Neutrophil (primary cell): Measurements from ENCODE around the gene ZNF568.

ENCODE experiments used
- H3K27ac ChIP-seq: fragments of 200-600 bp; sonication (generic); 2 replicates; pipeline ENCODE4 v1.5.1; 2016; ENCODE audit warnings: mild to moderate bottlenecking, moderate library complexity
- H3K27me3 ChIP-seq: fragments of 200-600 bp; sonication (generic); 2 replicates; pipeline ENCODE4 v1.6.0; 2016; ENCODE audit warnings: mild to moderate bottlenecking
- H3K36me3 ChIP-seq: fragments of 200-600 bp; sonication (generic); 2 replicates; pipeline ENCODE4 v1.5.1; 2017
- H3K4me1 ChIP-seq, 2 experiments: fragments of 200-600 bp in 1 of 2; sonication (generic) in 1 of 2; 1 replicate in 1 of 2; 2 replicates in 1 of 2; pipeline versions ENCODE4 v1.5.1 to v1.6.1; 2013 to 2016; ENCODE audit warnings: low read depth in 1 of 2, low read length in 1 of 2, mild to moderate bottlenecking in 1 of 2, moderate library complexity in 1 of 2; ENCODE audit not compliant: control insufficient read depth in 1 of 2, insufficient read depth in 1 of 2
- H3K4me3 ChIP-seq, 2 experiments: fragments of 200-600 bp in 1 of 2; sonication (generic) in 1 of 2; 1 replicate in 1 of 2; 2 replicates in 1 of 2; pipeline ENCODE4 v1.5.1; 2013 to 2016; ENCODE audit warnings: low read depth in 1 of 2, low read length in 1 of 2, mild to moderate bottlenecking in 1 of 2, moderate library complexity in 1 of 2
- H3K9me3 ChIP-seq: fragments of 200-600 bp; sonication (generic); 2 replicates; pipeline ENCODE4 v1.5.1; 2016
- TF ChIP-seq, protein P1 (sequence below): fragments of 200-600 bp; sonication (generic); IDR thresholded peaks from 2 replicates; pipeline ENCODE4 v1.5.1; 2016; ENCODE audit warnings: antibody characterized with exemption

The ZNF568 gene

GRCh38 chr19:36999313-36999712, 83.2 kb downstream of the ZNF568 start:
- H3K4me1 ChIP-seq: no peaks in the 10 kb centered on the region
- H3K27ac ChIP-seq: no peak overlapping the region
- no peaks in the 10 kb centered on the region for H3K36me3 ChIP-seq
- peaks cover 10% of the 10 kb centered on the region for H3K9me3 ChIP-seq
- TF ChIP-seq, protein P1, sequence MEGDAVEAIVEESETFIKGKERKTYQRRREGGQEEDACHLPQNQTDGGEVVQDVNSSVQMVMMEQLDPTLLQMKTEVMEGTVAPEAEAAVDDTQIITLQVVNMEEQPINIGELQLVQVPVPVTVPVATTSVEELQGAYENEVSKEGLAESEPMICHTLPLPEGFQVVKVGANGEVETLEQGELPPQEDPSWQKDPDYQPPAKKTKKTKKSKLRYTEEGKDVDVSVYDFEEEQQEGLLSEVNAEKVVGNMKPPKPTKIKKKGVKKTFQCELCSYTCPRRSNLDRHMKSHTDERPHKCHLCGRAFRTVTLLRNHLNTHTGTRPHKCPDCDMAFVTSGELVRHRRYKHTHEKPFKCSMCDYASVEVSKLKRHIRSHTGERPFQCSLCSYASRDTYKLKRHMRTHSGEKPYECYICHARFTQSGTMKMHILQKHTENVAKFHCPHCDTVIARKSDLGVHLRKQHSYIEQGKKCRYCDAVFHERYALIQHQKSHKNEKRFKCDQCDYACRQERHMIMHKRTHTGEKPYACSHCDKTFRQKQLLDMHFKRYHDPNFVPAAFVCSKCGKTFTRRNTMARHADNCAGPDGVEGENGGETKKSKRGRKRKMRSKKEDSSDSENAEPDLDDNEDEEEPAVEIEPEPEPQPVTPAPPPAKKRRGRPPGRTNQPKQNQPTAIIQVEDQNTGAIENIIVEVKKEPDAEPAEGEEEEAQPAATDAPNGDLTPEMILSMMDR: no peak
- no peak overlapping the region for H3K4me3 ChIP-seq
- H3K27me3 ChIP-seq: no peaks in the 10 kb centered on the region

DNA sequence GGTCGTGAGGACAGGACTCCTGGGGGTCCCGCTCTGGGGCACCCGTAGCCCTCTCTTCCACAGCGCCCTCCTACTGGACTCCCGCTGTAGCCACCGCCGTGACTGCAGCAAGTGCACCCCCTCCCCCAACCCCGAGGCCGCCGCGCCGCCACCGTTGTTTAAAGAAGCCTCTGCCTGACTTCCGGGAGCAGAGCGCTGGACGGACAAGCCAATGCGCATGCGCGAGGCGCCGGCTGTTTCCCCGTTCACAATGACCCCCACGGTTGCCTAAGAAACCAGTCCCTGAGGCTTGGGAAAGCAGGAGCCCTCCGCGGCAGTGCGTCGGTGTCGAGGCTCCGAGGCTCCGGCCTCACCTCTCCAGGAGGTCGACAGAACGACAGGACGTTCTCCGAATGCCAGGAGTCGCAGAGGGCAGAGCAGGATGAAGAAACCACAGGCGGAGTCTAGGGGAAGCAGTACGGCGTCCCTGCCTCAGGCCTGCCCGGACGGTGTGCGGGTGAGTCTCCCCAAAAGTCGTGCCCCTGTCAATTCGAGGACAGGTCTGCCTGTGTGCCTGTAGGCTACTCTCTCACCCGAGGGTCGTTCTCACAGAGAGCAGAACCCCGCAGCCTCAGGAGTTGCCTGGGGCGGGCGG, 91.6 kb downstream of the ZNF568 start:
- Histone ChIP-seq H3K9me3 (peaks cover 23% of the 10 kb centered on the region), H3K36me3 (no peaks in the 10 kb centered on the region), H3K4me1 (no peaks in the 10 kb centered on the region), H3K4me3 (peak overlapping the region in 1 of 2 experiments; percentile 60), H3K27ac (no peak overlapping the region), H3K27me3 (no peaks in the 10 kb centered on the region)
- TF ChIP-seq, protein P1: no peak

- TF ChIP-seq, protein P1: no peak
- Histone ChIP-seq H3K4me1 (no peaks in the 10 kb centered on the region), H3K36me3 (no peaks in the 10 kb centered on the region), H3K9me3 (peaks cover 38% of the 10 kb centered on the region), H3K27me3 (no peaks in the 10 kb centered on the region), H3K4me3 (no peak overlapping the region), H3K27ac (no peak overlapping the region)
Measured at GRCh38 chr19:37009871-37010270, 93.7 kb downstream of the ZNF568 start.

DNA sequence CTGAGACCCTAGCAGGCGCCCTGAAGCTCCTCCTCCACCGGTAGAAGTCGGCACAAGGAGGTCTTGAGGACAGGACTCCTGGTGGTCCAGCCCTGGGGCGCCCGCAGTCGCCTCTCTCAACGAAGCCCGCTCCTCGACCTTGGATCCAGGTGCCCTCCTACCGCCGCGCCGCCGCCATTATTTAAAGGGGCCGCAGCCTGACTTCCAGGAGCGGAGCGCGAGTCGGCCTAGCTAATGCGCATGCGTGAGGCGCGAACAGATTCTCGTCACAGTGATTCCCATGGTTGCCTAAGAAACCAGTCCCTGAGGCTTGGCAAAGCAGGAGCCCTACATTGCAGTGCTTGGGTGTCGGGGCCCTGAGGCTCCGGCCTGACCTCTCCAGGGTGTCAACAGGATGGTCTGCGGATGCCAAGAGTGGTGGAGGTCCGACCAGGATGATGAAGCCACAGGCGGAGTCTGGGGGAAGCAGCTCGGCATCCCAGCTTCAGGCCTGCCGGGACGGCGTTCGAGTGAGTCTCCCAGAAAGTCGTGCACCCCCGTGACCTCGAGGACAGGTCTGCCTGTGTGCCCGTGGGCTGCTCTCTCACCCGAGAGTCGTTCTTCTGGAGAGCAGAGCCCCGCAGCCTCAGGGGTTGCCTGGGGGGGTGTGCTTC, 96.1 kb downstream of the ZNF568 start:
- no peaks in the 10 kb centered on the region for H3K27me3 ChIP-seq
- no peak overlapping the region for H3K27ac ChIP-seq
- H3K9me3 ChIP-seq: peaks cover 48% of the 10 kb centered on the region
- no peak overlapping the region for H3K4me3 ChIP-seq
- H3K36me3 ChIP-seq: no peaks in the 10 kb centered on the region
- TF ChIP-seq, protein P1: no peak
- H3K4me1 ChIP-seq: no peaks in the 10 kb centered on the region

DNA sequence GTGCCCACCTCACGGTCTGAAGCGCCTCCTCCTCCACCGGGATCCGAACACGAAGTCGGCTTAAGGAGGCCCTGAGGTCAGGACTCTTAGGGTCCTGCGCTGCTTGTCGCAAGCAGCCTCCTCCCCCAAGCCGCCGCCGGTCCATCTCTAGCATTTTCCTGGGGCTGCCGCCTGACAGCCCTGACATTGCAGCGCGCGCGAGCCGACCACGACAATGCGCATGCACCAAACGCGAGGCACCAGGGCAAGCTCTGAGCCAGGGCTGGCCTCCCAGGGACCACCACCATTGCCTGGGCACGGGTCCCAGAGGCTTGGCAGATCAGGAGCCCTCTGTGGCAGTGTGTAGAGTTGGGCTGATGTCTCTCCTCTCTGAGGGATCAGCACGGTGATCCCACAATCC, 98.3 kb downstream of the ZNF568 start:
- H3K4me3 ChIP-seq: no peak overlapping the region
- H3K9me3 ChIP-seq: peaks cover 38% of the 10 kb centered on the region
- H3K27me3 ChIP-seq: no peaks in the 10 kb centered on the region
- H3K36me3 ChIP-seq: no peaks in the 10 kb centered on the region
- TF ChIP-seq, protein P1: no peak
- H3K4me1 ChIP-seq: no peaks in the 10 kb centered on the region
- no peak overlapping the region for H3K27ac ChIP-seq
